ENCODE data around the gene RASGRP4.

DNA sequence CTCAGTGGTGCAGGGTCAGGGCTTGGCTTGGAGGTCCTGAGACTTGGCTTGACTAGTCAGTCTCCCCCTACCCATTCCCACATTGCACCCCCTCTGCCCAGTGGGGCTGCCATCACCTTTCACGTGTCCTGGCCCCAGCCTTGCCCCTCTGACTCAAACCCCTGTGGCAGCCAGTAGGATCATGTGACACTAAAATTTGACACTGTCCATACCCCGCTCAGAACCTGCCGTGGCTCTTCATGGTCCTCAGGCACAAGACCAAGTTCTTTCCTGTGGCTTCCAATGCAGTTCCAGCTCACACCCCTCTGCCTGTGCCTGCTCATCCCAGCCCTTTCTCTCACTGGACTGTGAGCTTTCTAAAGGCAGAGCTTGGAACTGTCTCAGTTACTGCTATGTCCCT is 49.4 kb downstream of the RASGRP4 start:
- TF ChIP-seq, protein P1, sequence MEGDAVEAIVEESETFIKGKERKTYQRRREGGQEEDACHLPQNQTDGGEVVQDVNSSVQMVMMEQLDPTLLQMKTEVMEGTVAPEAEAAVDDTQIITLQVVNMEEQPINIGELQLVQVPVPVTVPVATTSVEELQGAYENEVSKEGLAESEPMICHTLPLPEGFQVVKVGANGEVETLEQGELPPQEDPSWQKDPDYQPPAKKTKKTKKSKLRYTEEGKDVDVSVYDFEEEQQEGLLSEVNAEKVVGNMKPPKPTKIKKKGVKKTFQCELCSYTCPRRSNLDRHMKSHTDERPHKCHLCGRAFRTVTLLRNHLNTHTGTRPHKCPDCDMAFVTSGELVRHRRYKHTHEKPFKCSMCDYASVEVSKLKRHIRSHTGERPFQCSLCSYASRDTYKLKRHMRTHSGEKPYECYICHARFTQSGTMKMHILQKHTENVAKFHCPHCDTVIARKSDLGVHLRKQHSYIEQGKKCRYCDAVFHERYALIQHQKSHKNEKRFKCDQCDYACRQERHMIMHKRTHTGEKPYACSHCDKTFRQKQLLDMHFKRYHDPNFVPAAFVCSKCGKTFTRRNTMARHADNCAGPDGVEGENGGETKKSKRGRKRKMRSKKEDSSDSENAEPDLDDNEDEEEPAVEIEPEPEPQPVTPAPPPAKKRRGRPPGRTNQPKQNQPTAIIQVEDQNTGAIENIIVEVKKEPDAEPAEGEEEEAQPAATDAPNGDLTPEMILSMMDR (conservative IDR thresholded peaks at IDR 0.05 in 1 of 2, IDR thresholded peaks at IDR 0.05 in 1 of 2; ENCODE audit: low read depth in 1 of 2, low read length in 2 of 2): no peak
- no peak for TF ChIP-seq EZH2 (IDR thresholded peaks at IDR 0.05; ENCODE audit: low read length, missing control alignments)
